Adrenal gland (tissue), 5 donors: ENCODE data around the gene MAP2K6.

Experiments used
- POLR2A ChIP-seq, 2 donors: fragments of 450-650 bp; IDR thresholded peaks; one replicate each; pipeline ENCODE4 v1.6.1; 2017; ENCODE audit warnings: antibody characterized with exemption in 2 of 2, mild to moderate bottlenecking in 2 of 2, moderate library complexity in 1 of 2
- TF ChIP-seq, protein P1 (sequence below), 6 experiments: fragments of 450-650 bp in 4 of 6; fragments of 200-600 bp in 2 of 6; sonication (generic) in 1 of 6; IDR thresholded peaks; 1 replicate in 5 of 6; 2 replicates in 1 of 6; pipeline versions ENCODE4 v1.5.1 to v1.8.0; 2016 to 2021; ENCODE audit warnings: antibody characterized with exemption in 6 of 6, mild to moderate bottlenecking in 2 of 6, moderate library complexity in 1 of 6
- donor health status: DM: no; HTN: no; CAD: no.

DNA sequence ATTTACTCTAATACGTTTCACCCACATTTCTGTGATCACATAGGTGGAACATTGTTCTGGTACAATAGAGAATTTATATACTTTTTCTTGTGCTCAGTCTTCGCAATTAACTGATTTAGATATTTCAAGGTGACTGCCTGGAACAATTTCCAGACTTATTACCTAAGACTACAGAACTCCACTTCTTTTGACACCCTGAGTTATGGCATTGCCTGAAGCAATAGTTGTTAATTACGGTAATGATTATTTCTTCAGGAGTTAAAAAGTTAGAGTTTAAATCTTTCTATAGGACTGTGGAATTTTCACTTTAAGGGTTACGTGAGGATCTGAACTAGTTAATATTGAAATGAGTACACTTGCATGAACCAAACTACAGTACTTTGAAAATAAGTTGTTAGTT is 74.8 kb downstream of the MAP2K6 start:
- no peak for TF ChIP-seq POLR2A (IDR thresholded peaks at IDR 0.05)
- TF ChIP-seq, protein P1, sequence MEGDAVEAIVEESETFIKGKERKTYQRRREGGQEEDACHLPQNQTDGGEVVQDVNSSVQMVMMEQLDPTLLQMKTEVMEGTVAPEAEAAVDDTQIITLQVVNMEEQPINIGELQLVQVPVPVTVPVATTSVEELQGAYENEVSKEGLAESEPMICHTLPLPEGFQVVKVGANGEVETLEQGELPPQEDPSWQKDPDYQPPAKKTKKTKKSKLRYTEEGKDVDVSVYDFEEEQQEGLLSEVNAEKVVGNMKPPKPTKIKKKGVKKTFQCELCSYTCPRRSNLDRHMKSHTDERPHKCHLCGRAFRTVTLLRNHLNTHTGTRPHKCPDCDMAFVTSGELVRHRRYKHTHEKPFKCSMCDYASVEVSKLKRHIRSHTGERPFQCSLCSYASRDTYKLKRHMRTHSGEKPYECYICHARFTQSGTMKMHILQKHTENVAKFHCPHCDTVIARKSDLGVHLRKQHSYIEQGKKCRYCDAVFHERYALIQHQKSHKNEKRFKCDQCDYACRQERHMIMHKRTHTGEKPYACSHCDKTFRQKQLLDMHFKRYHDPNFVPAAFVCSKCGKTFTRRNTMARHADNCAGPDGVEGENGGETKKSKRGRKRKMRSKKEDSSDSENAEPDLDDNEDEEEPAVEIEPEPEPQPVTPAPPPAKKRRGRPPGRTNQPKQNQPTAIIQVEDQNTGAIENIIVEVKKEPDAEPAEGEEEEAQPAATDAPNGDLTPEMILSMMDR (IDR thresholded peaks at IDR 0.05): no peak
